Left forelimb (tissue), 1 donor: ENCODE results near the gene ATP6V0E2.
"Not testable (repeated sequence)": the region's sequence is repeated elsewhere in the genome, so short reads cannot be mapped to it uniquely, and the experiment has no call there.

ENCODE experiments used
- DNase-seq: peaks from one replicate; pipeline ENCODE4 v3.0.0-alpha.2; 2018; ENCODE audit warnings: low spot score

ATP6V0E2 gene

DNA sequence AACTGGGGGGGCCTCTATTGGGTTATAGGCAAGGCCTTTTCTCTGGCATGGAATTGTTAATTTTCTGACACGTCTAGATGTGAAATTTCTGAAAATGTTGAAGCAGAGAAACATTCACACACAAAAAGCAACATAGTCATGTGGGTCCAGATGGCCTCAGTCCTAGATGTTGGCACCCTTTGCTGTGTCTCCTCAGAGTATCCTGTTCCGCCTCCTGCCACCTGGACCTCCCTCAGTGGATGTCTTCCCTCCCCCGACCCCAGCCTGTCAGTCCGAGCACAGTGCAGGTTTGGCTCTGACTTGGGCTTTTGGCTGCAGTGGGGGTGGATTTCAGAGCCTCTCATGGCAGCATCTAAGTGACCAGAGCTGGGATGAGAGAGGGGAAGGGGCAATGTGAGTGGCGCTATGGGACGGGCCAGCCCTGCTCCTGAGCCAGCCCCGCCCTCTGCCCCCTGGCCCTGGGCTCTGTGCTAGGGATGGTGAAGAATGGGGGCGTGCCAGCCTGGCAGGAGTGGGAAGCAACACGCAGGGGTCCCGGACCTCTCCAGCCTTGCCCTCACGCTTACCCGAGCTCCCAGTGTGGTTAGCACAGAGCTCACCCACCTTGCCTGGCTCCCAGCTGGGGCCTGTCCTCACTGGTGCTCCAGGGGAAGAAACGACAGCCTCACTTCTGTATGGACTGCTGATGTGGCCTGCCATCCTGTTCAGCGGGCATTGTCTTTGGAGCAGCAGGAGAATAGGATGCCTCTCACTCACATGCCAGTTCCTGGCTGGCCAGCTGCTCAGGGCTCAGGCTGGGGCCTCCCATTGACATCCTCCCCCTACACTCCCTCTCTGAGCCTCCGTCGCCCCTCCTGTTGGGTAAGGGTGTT, 6.2 kb downstream of the ATP6V0E2 start:
- peak; percentile 62 for DNase-seq

DNA sequence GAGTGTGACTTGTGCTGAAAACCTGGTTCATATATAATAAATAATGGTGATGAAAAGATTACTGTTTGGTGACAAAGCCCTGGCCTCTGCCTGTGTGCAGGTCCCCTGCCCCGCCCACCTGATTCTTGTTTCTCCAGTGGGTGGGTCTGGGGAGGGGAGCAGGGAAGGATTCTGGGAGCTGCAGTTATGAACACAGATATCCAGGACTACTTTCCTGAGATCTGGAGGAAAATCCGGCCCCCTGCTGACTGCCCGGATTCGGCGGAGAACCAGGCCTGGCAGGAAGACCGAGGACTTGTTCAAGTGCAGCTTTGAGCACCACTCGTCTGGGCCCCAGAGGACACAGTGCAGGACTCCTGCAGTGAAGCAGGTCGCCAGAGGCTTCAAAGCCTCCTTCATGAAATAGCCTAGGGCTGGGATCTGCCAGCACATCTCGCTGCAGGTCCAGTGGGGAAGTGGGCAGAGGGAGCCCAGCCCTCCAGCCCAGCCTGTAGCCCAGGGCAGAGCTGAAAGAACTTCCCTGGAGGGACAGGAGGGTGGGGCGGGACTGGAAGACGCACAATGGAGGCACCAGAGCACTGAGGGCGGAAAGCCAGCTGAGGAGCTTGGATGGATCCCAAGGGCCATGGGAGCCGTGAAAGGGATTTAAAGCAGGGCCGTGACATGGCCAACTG, 7.0 kb downstream of the ATP6V0E2 start:
- DNase-seq = peak; percentile 60

DNA sequence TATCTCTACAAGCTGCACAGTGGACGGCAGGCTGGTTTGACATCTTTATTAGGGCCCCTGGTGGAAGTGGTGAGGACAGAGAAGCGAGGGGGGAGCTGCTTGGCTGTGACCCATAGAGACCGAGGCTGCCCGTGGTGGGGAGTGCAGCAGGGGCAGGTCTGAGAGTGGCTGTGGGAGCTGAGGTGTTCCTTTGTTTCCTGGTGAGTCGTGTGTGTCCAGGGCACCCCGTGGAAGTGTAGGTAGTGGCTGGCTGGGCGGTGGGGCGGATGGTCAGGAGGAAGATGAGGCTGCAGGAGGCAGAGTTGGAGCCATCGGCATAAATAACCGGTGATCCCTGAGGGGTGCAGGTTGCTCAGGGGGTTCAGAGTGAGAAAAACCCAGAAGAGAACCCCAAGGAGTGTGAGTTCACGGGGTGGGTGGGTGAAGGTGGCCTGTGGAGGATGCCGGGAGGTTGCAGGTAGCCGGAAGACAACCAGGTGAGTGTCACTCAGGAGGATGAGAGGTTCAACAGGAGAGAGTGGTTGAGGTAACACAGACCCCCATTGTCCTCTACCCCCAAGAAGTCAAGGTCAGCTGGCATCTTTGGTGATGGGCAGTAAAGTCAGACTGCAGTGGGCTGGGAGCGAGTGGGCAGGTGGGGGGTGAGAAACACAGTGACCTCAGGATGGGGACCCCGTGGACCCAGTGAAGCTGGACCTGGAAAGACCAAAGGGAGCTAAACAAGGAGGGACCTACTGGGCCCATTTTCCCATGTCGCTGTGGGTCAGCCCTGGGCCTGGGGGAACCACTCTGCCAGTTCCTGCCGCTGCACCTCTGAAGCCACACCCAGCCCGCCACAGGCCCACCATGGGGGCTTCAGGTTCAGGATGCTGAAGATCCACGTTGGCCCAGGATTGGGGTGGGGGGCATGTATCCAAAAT, 7.8 kb downstream of the ATP6V0E2 start:
- peak; percentile 58 for DNase-seq

DNA sequence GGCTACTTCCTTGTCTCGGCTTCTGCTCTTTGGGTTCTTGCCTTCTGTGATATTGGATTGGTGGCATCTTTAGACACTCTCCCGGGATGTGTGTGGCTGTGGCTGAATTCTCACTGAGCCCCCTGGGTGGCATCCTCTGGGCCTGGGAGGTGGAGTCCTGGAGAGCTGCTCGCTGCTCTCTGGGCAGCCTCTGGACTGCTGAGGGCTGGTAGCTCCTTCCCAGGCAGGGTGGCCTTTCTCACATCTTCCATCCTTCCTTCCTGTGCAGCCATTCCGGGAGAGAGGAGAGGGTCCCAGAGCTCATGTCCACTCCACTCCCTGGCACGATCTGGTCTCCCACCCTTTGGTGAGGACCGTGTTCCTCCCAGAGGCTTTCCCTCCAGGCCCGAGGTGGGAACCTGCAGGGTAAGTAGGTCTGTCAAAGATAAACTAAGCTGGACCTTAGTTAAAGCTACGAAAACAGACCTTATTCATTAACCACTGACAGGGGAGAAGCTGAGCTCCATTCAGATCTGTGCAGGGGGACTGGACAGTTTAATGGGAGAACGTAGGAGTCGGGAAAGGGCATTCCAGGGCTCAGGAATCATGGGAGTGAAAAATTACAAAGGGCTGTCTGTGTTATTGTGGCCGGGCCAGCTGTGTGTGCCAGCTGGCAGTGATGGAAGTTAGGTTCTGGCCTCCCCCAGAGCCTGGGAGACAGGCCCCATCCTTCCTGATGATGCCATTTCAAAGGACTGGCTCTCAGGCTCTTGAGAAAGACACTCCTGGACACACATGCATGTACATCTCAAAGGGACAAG, 8.7 kb downstream of the ATP6V0E2 start:
- peak; percentile 46 for DNase-seq

DNA sequence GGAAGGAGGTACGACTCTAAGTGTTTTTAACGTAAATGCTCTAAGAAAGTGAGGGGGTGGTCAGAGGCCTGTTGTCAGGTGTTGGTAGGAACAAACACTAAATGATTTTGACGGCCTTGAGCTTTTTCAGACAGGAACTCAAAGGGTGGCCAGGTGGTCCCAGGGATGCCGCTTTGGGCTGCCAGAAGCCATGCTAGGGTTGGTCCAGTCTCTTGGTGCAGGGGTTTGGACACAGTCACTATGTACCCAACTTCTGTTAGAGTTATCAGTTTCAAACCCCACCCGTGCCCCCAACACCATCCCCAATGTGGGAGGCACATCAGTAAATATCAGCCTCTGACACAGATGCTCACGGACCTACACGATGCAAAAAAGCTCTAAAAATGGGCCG, 9.3 kb downstream of the ATP6V0E2 start:
- peak; percentile 53 for DNase-seq

DNA sequence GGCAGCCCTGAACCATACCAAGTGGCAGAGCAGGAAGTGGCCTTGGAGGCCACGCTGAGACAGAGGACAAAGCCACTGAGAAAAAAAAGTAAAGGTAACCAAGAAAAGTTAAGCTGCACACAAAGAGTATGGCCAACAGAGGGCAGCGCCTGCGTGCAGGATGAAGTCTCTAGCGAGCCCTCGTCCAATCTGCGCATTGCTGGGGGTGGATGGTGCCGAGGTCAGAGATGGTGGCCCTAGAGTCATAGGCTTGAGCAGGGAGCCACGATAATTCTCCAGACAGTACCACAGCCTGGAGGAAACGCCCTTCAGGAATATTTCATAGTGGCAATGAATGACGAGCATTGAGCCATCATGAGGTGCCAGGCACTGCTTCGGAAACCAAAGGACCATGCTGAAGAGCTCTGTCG, 9.7 kb downstream of the ATP6V0E2 start:
- DNase-seq = peak; percentile 65

DNA sequence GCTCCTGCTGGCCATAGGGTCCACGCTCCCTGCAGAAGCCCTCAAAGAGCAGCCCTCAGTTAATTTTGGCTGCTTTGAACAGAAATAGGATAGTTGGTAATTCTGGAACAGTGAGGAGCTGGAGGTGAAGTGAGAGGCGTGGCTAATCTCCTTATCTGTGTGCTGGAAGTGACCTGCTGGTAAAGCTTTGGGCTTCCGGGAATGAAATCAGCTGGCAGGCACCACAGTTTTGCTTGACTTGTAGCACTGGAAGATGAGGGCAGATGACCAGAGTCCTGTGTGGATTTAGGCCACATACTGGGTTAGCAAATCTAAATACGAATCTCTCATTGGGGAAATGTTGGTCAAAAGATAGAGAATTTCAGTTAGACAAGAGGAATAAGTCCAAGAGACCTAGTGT, 10.2 kb downstream of the ATP6V0E2 start:
- peak; percentile 47 for DNase-seq

DNA sequence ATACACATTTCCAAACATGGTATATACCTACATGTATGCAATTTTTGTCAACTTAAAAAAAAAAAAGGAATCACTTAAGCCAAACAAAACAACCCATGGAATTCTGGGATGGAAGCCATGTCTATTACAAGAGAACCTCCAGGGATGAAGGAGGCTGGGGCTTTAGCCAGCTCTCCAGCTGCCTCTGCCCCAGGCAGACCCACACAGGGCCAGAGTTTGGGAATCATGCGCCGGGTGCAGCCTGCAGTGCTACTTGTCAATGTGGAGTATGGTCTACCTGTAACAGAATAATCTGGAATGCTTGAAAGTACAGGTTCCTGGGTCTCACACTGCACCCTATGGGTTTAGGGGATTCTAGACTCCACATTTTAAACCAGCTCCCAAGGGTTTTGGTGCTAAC, 10.8 kb downstream of the ATP6V0E2 start:
- DNase-seq = peak; percentile 58

DNA sequence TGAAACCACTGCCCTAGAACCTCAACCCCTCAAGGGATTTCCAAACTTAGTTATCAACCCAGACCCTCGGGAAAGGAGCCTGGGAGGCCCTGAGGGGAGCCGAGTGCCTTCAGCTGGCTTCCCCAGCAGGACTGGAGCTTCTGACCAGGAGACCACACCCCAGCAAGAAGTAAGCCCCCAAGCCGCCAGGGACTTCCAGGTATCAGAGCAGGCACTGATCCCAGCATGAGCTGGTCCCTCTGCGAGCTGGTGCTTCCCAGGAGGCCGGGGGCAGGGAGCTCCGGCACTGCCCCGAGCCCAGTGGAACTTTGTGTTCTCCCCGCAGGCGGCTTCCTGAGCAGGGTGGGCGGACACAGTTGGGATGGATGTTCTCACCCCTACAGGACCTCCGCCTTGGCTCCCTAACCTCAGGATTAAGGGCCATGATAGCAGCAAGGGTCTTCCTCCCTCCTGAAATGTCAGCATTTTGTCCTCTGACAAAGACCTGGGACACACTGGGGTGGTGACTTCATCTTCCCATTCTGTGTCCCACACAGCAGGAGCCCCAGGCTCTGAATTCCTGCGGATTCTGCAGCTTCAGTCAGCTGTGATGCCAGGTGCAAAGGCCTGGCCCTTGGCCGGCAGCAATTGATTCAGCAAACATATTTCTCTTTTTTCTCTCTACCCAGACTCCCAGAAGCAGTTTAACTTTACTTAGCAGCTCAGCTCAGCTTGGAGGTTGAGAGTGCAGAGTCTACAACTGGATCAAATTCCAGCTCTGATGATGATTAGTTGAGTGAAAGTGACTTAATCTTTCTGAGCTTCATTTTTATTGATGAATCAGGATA, 11.6 kb downstream of the ATP6V0E2 start:
- peak; percentile 70 for DNase-seq

DNA sequence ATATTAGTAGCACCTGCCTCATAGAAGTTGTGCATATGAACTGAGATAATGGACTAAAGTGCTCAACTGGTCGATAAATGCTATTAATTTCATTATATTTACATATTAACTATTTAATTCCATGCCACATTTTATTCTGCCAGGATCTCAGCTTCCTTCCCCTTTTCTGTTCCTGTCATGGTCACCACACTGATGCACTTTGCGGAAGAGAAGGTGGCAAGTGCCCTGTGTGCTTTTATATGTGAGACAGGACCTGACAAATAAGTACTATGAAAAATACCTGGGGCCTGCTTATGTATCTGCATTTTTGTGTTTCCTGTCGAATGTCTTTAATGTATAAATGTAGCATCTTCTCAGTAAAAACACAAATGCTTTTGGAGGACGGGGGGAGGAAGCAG, 12.2 kb downstream of the ATP6V0E2 start:
- DNase-seq = no peak

DNA sequence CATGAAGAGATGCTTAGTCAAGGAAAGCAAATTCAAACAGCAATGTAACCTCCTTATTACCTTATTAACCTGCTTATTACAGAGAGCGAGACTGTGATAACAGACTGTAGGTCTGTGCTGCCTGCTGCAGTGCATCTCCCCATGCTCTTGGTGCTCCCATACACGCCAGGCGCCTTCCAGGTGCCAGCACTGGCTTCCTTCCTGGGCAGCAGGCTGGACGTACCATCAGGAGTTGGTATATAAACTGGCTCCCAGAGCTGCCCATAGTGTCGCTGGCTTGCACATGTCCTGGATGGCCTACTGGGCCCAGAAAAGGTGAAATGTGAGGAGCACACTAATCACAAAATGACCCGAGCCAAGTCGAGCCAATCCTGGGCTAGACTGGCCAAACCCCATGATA, 13.5 kb downstream of the ATP6V0E2 start:
- peak; percentile 30 for DNase-seq

DNA sequence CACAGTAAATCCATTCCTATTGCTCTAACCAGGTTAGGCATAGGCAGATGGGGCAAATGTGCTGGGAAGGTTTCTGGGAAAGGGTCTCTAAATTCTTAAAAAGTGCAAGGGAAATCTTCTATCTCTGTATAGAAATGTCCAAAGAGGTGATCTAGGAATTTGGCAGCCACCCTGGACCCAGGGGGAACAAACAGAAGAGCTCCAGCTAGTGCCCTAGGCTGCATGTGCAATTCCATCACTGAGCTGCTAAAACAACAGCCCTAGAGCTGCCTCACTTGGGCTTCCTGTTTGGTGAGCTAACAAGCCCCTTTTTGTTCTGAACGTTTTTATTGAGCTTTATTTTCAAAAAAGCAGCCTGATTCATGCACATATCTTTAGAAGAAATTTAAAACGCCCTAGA, 16.9 kb downstream of the ATP6V0E2 start:
- DNase-seq = not testable (repeated sequence)

DNA sequence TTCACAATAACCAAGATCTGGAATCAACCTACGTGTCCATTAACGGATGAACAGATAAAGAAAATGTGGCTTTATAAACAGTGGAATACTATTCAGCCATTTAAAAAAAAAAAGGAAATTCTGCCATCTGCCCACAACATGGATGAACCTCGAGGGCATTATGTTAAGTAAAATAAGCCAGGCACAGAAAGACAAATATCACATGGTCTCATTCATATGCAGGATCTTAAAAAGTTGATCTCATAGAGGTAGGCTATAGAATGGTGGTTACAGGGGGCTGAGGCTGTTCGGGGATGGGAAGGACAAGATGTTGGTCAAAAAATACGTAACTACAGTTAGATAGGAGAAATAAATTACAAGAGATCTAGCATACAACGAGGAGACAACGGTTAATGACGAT, 21.2 kb downstream of the ATP6V0E2 start:
- DNase-seq = not testable (repeated sequence)

DNA sequence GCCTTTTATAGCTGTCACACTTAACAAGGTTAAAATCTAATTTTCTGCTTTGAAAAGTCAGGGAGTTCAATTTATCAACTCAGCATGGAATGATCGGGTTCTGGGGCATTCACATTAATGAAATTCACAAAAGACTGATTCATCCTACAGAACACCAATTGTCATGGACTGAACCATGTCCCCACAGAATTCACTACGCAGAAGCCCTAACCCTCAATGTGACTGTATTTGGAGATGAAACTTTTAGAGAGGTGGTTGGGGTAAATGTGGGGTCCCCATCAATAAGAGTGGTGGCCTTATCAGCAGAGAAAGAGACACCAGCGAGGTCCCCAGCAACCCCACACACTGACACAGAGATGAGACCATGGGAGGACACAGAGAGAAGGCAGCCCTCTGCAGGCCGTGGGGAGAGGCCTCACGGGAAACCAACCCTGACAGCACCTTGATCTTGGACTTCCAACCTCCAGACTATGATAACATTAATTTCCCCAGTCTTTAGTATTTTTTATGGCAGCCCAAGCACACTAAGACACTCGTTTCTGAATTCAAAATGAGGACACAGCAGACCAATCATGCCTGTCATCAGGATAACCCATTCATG, 34.1 kb downstream of the ATP6V0E2 start:
- DNase-seq = not testable (repeated sequence)

DNA sequence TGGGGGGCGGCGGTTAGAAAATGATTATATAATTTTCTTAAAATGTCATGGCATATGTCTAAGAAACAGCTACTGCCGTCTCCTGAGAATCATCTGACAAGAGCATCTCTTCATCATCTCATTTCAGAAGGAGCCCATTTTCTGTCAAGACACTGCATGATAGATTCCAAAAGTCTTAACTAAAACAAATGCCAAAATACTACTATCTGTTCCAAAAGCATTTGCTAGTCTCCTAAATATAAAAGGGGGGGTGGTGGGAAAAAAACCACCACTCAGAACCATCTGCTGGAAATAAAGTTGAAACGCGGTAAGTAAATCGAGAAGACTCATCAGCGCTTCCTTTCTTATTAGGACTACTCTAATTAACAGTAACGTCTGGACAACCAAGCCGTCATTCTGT, 36.5 kb downstream of the ATP6V0E2 start:
- not testable (repeated sequence) for DNase-seq

DNA sequence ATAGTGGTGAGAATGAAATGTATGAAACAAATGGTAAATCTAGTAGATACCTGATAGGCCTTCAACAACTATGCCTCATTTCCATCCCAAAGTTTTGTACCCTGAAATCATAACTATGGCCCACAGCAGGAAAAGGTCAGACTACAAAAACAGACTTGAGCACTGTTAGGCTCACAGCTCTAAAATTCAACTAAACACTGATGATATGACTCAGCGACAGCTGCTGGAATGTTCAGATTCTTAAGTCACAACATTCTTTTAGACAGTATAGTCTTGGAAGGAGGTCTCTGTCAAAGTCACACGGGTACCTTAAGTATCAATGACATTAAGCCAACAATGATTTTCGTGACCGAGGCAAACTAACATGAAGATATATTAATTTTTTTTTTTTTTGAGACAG, 38.4 kb downstream of the ATP6V0E2 start:
- not testable (repeated sequence) for DNase-seq

DNA sequence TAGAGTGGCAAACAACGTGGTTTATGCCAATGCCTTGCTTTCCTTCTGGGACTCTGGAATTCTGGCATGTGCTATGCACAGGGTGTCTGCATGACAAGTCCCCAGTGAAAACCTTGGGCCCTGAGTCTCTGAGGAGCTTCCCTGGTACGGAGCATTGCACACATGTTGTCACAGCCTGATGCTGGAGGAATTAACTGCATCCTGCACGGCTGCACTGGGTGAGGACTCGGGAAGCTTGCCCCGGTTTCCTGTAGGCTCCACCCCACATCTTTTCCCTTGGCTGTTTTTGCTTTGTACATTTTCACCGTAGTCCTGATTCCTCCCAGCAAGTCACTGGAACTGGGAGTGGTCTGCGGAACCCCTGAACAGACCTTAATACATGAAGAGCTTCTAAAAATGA, 52.6 kb downstream of the ATP6V0E2 start:
- DNase-seq = not testable (repeated sequence)
